ENCODE results near the gene SEPTIN10. TPM values are rescaled to one million over a fixed set of nuclear protein-coding genes. Genes with fewer than 3 reads are reported as not detected.

SEPTIN10 gene
- total and polyA plus RNA-seq, 2 donors (not counting 1 experiment from before 2014, with no cell fraction given), result 90.3 to 99.4 TPM

- H3K4me3 ChIP-seq (replicated peaks in 1 of 4; ENCODE audit: control extremely low read depth in 1 of 4, insufficient read depth in 1 of 4, low read depth in 3 of 4, low read length in 4 of 4), result no peak overlapping the region
- H3K36me3 ChIP-seq (ENCODE audit: control insufficient read depth, insufficient read depth, low read length), result no peaks in the 10 kb centered on the region
- no peak overlapping the region for H2AFZ ChIP-seq (ENCODE audit: low read length)
- H3K79me2 ChIP-seq (ENCODE audit: control insufficient read depth, insufficient read depth, low read length), result no peaks in the 10 kb centered on the region
- no peak overlapping the region for H3K9ac ChIP-seq (ENCODE audit: insufficient read depth, low read length)
- H3K4me2 ChIP-seq (ENCODE audit: extremely low read depth, insufficient read depth, low read length), result no peak overlapping the region
- no peaks in the 10 kb centered on the region for H3K9me3 ChIP-seq (ENCODE audit: control insufficient read depth, insufficient read depth, low read depth, low read length)
- no peak overlapping the region for H3K27ac ChIP-seq (ENCODE audit: insufficient read depth, low read length)
- no peak for TF ChIP-seq CTCF (conservative IDR thresholded peaks at IDR 0.05 in 1 of 2, IDR thresholded peaks at IDR 0.05 in 1 of 2; ENCODE audit: low read depth in 1 of 2, low read length in 2 of 2)
- TF ChIP-seq EZH2 (IDR thresholded peaks at IDR 0.05; ENCODE audit: low read length, missing control alignments), result no peak
- no peak for DNase-seq (ENCODE audit: low read depth in 2 of 2)
- H4K20me1 ChIP-seq (ENCODE audit: control insufficient read depth, extremely low read depth, insufficient read depth, low read length), result no peaks in the 10 kb centered on the region
- no peaks in the 10 kb centered on the region for H3K4me1 ChIP-seq (ENCODE audit: control insufficient read depth, extremely low read depth, insufficient read depth, low read length)
- peaks cover 15% of the 10 kb centered on the region for H3K27me3 ChIP-seq (ENCODE audit: control insufficient read depth, insufficient read depth, low read length)
Measured at GRCh38 chr2:109529532-109530449, 84.0 kb downstream of the SEPTIN10 start.

- Histone ChIP-seq H2AFZ (ENCODE audit: low read length) (no peak overlapping the region), H3K27ac (ENCODE audit: insufficient read depth, low read length) (no peak overlapping the region), H3K9me3 (ENCODE audit: control insufficient read depth, insufficient read depth, low read depth, low read length) (no peaks in the 10 kb centered on the region), H3K4me2 (ENCODE audit: extremely low read depth, insufficient read depth, low read length) (no peak overlapping the region), H3K27me3 (ENCODE audit: control insufficient read depth, insufficient read depth, low read length) (peaks cover 15% of the 10 kb centered on the region), H3K79me2 (ENCODE audit: control insufficient read depth, insufficient read depth, low read length) (no peaks in the 10 kb centered on the region), H3K4me1 (ENCODE audit: control insufficient read depth, extremely low read depth, insufficient read depth, low read length) (no peaks in the 10 kb centered on the region), H4K20me1 (ENCODE audit: control insufficient read depth, extremely low read depth, insufficient read depth, low read length) (no peaks in the 10 kb centered on the region), H3K9ac (ENCODE audit: insufficient read depth, low read length) (no peak overlapping the region), H3K36me3 (ENCODE audit: control insufficient read depth, insufficient read depth, low read length) (no peaks in the 10 kb centered on the region), H3K4me3 (replicated peaks in 1 of 4; ENCODE audit: control extremely low read depth in 1 of 4, insufficient read depth in 1 of 4, low read depth in 3 of 4, low read length in 4 of 4) (no peak overlapping the region)
- no peak for TF ChIP-seq CTCF (conservative IDR thresholded peaks at IDR 0.05 in 1 of 2, IDR thresholded peaks at IDR 0.05 in 1 of 2; ENCODE audit: low read depth in 1 of 2, low read length in 2 of 2)
- TF ChIP-seq EZH2 (IDR thresholded peaks at IDR 0.05; ENCODE audit: low read length, missing control alignments), result no peak
- no peak for DNase-seq (ENCODE audit: low read depth in 2 of 2)
Measured at GRCh38 chr2:109528811-109529501, 84.8 kb downstream of the SEPTIN10 start.
